ENCODE results near the gene INTS14.
A peak's percentile ranks its signal among the peaks of the same experiment; 100 is the strongest.

INTS14 gene

DNA sequence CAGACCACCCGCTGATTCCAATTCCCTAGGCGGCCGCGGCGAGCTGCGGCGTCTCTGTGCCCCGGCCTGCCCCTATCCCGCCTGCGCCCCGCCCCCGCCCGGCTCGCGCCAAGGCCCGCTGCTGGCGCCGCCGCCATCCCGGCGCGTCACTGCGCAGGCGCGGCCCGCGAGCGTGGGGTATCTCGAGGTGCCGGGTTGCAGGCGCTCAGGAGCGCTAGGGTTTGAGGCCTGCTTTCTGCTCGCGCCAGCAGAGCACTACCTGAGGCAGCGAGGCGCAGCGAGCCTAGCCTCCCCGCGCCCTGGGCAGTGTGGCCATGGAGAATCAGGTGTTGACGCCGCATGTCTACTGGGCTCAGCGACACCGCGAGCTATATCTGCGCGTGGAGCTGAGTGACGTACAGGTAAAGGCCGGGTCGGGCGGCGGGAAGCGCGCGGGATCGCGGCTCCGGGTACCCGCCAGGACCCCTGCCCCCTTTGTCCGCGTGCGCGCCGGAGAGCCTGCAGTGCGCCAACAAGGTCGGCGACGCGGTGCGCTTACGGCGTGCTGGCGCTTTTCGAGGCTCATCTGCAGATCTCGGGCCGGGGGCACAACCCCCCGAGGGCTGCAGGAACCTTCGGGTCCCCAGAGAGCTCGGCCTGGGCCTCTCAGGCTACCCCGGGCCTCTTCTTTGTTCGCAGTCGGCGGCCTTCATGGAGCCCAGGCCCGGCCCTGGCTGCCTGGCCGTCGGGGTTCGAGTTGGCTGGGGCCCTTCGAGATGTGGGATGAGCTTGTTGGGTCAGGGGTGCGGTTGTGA is 80.4 kb downstream of the INTS14 start, which contains the start of gene HACD3:
Gene HACD3, plus strand, starts transcription at position 146 of the 794 bp plus-strand sequence. Its CDS starts 169 bp downstream, at position 315.
- peak; percentile 82 for DNase-seq (ENCODE audit: low spot score)

GRCh38 chr15:65529762-65530317 is 81.1 kb downstream of the INTS14 start:
- DNase-seq (ENCODE audit: low spot score): no peak

Data from hematopoietic multipotent progenitor cell treated with erythropoietin and hydrocortisone succinate and interleukin-3 and kit ligand, for 17 days (in vitro differentiated cells).